Astrocyte (in vitro differentiated cells and primary cell): ENCODE results near the gene PARD3B. TPM values are rescaled to one million over a fixed set of nuclear protein-coding genes. Genes with fewer than 3 reads are reported as not detected.

Experiments
- DNase-seq: peaks from one replicate; pipeline ENCODE4 v3.0.0-alpha.2; 2010; ENCODE audit warnings: low read depth
- FAIRE-seq: peaks from 2 replicates; lab custom pipeline; 2011; peaks lifted over from hg19 to GRCh38; lab: Jason Lieb, UNC
- H2AFZ ChIP-seq: 2 replicates; pipeline ENCODE4 v1.6.0; 2012; ENCODE audit warnings: low read depth, low read length, inconsistent platforms
- H3K27ac ChIP-seq: 2 replicates; pipeline ENCODE4 v1.5.1; 2011; ENCODE audit warnings: low read depth, low read length, inconsistent platforms
- H3K27me3 ChIP-seq: 2 replicates; pipeline ENCODE4 v1.6.0; 2011; ENCODE audit warnings: low read length, inconsistent platforms; ENCODE audit not compliant: insufficient read depth
- H3K36me3 ChIP-seq: 2 replicates; pipeline ENCODE4 v1.5.1; 2011; ENCODE audit warnings: low read length, inconsistent platforms; ENCODE audit not compliant: insufficient read depth
- H3K4me1 ChIP-seq: 2 replicates; pipeline ENCODE4 v1.5.1; 2011; ENCODE audit warnings: low read length, inconsistent platforms; ENCODE audit not compliant: insufficient read depth
- H3K4me2 ChIP-seq: 2 replicates; pipeline ENCODE4 v1.6.0; 2012; ENCODE audit warnings: low read length, inconsistent platforms
- H3K4me3 ChIP-seq: 2 replicates; pipeline ENCODE4 v1.5.1; 2011; ENCODE audit warnings: low read depth, mild to moderate bottlenecking, low read length, inconsistent platforms; ENCODE audit not compliant: insufficient read depth
- H3K79me2 ChIP-seq: 2 replicates; pipeline ENCODE4 v1.6.0; 2012; ENCODE audit warnings: mild to moderate bottlenecking, low read length, inconsistent platforms; ENCODE audit not compliant: insufficient read depth
- H3K9ac ChIP-seq: 2 replicates; pipeline ENCODE4 v1.6.0; 2012; ENCODE audit warnings: mild to moderate bottlenecking, low read length, inconsistent platforms
- H3K9me3 ChIP-seq: 2 replicates; pipeline ENCODE4 v1.5.1; 2012; ENCODE audit warnings: low read depth, mild to moderate bottlenecking, low read length, inconsistent platforms; ENCODE audit not compliant: insufficient read depth
- H4K20me1 ChIP-seq: 2 replicates; pipeline ENCODE4 v1.6.0; 2012; ENCODE audit warnings: low read length, inconsistent platforms; ENCODE audit not compliant: insufficient read depth
- H3K27ac Mint-ChIP-seq: one replicate; pipeline ENCODE4 v1.8.0; 2021; ENCODE audit warnings: mild to moderate bottlenecking, mixed read lengths; ENCODE audit not compliant: unreplicated experiment
- H3K27me3 Mint-ChIP-seq: one replicate; pipeline ENCODE4 v1.8.0; 2021; ENCODE audit warnings: low read depth, mixed read lengths; ENCODE audit not compliant: unreplicated experiment
- H3K36me3 Mint-ChIP-seq: one replicate; pipeline ENCODE4 v1.8.0; 2021; ENCODE audit warnings: low read depth, mixed read lengths; ENCODE audit not compliant: unreplicated experiment
- H3K4me1 Mint-ChIP-seq: one replicate; pipeline ENCODE4 v1.8.0; 2021; ENCODE audit warnings: low read depth, mixed read lengths; ENCODE audit not compliant: unreplicated experiment
- H3K4me3 Mint-ChIP-seq: one replicate; pipeline ENCODE4 v1.8.0; 2021; ENCODE audit warnings: mild to moderate bottlenecking, moderate library complexity, mixed read lengths; ENCODE audit not compliant: unreplicated experiment
- H3K9me3 Mint-ChIP-seq: one replicate; pipeline ENCODE4 v1.8.0; 2021; ENCODE audit warnings: mild to moderate bottlenecking, mixed read lengths; ENCODE audit not compliant: unreplicated experiment
- CTCF ChIP-seq: IDR thresholded peaks from 2 replicates; pipeline ENCODE4 v1.5.1; 2011; ENCODE audit warnings: low read depth, mild to moderate bottlenecking, inconsistent platforms, low read length, moderate library complexity; ENCODE audit not compliant: insufficient read depth
- EZH2 ChIP-seq: IDR thresholded peaks from 2 replicates; pipeline ENCODE4 v1.6.1; 2012; ENCODE audit warnings: mild to moderate bottlenecking, low read length, inconsistent platforms; ENCODE audit not compliant: insufficient read depth
- total RNA-seq: library from RNA; stranded (reverse); gene quantifications from 2 replicates; pipeline ENCODE4 v1.2.1, GENCODE V29; 2021

PARD3B gene
- total RNA-seq, 1 donor from 2014 or later: 6.5 TPM

- peaks cover 5% of the 10 kb centered on the region for H3K27me3 Mint-ChIP-seq
- H3K27ac Mint-ChIP-seq: no peak overlapping the region
- peaks cover 3% of the 10 kb centered on the region for H3K9me3 Mint-ChIP-seq
- Histone ChIP-seq H3K4me1 (no peaks in the 10 kb centered on the region), H3K9me3 (no peaks in the 10 kb centered on the region), H2AFZ (no peak overlapping the region), H3K27ac (no peak overlapping the region), H3K4me2 (no peak overlapping the region), H3K27me3 (no peaks in the 10 kb centered on the region), H3K36me3 (no peaks in the 10 kb centered on the region), H4K20me1 (no peaks in the 10 kb centered on the region), H3K9ac (no peak overlapping the region), H3K4me3 (no peak overlapping the region), H3K79me2 (no peaks in the 10 kb centered on the region)
- no peak for DNase-seq
- H3K36me3 Mint-ChIP-seq: no peaks in the 10 kb centered on the region
- TF ChIP-seq EZH2 (no peak), CTCF (no peak)
- no peak for FAIRE-seq
- no peaks in the 10 kb centered on the region for H3K4me1 Mint-ChIP-seq
- no peak overlapping the region for H3K4me3 Mint-ChIP-seq
These were observed 29.9 kb upstream of the PARD3B start for GRCh38 chr2:204515416-204515815.

GRCh38 chr2:204517154-204517553 lies 28.1 kb upstream of the PARD3B start:
- H3K79me2 ChIP-seq: no peaks in the 10 kb centered on the region
- Mint-ChIP-seq H3K4me3 (no peak overlapping the region), H3K4me1 (no peaks in the 10 kb centered on the region), H3K9me3 (peaks cover 3% of the 10 kb centered on the region), H3K27me3 (peaks cover 5% of the 10 kb centered on the region), H3K36me3 (no peaks in the 10 kb centered on the region), H3K27ac (no peak overlapping the region)
- H3K27ac ChIP-seq: no peak overlapping the region
- H3K9me3 ChIP-seq: no peaks in the 10 kb centered on the region
- H3K9ac ChIP-seq: no peak overlapping the region
- no peaks in the 10 kb centered on the region for H3K27me3 ChIP-seq
- TF ChIP-seq EZH2: no peak
- no peak for TF ChIP-seq CTCF
- H3K36me3 ChIP-seq: no peaks in the 10 kb centered on the region
- no peak overlapping the region for H2AFZ ChIP-seq
- DNase-seq: no peak
- no peak for FAIRE-seq
- H4K20me1 ChIP-seq: no peaks in the 10 kb centered on the region
- H3K4me3 ChIP-seq: no peak overlapping the region
- H3K4me1 ChIP-seq: no peaks in the 10 kb centered on the region
- H3K4me2 ChIP-seq: no peak overlapping the region

- Histone ChIP-seq H3K79me2 (no peaks in the 10 kb centered on the region), H3K9ac (no peak overlapping the region), H2AFZ (no peak overlapping the region), H3K4me3 (no peak overlapping the region), H4K20me1 (no peaks in the 10 kb centered on the region), H3K36me3 (no peaks in the 10 kb centered on the region), H3K9me3 (no peaks in the 10 kb centered on the region), H3K4me1 (no peaks in the 10 kb centered on the region), H3K4me2 (no peak overlapping the region), H3K27ac (no peak overlapping the region), H3K27me3 (no peaks in the 10 kb centered on the region)
- Mint-ChIP-seq H3K36me3 (no peaks in the 10 kb centered on the region), H3K4me1 (no peaks in the 10 kb centered on the region), H3K4me3 (no peak overlapping the region), H3K9me3 (no peaks in the 10 kb centered on the region), H3K27me3 (no peaks in the 10 kb centered on the region), H3K27ac (no peak overlapping the region)
- DNase-seq (no peak), FAIRE-seq (no peak)
- TF ChIP-seq CTCF (no peak), EZH2 (no peak)
These were observed 15.3 kb upstream of the PARD3B start for GRCh38 chr2:204529795-204530463.
